Lung (tissue), 12 donors: Measurements from ENCODE around the gene TMBIM6. TPM values are rescaled to one million over a fixed set of nuclear protein-coding genes. Genes with fewer than 3 reads are reported as not detected.

Experiments
- ATAC-seq: fragments of 200-7000 bp; cut with Tn5 transposase; one replicate; pipeline ENCODE4 v1.9.1; 2020; ENCODE audit warnings: moderate number of reproducible peaks; ENCODE audit not compliant: insufficient read depth, low FRiP score
- DNase-seq, 3 donors: peaks; one replicate each; pipeline ENCODE4 v3.0.0-alpha.2; 2013 to 2017
- H3K27ac ChIP-seq, 2 donors: one replicate each; pipeline ENCODE4 v1.5.1; 2013; ENCODE audit warnings: mild to moderate bottlenecking in 2 of 2, moderate library complexity in 2 of 2, control low read depth in 1 of 2, inconsistent platforms in 1 of 2, low read depth in 1 of 2, low read length in 1 of 2
- H3K27me3 ChIP-seq, 3 donors: one replicate each; pipeline ENCODE4 v1.5.1; 2013; ENCODE audit warnings: low read length in 2 of 3; ENCODE audit not compliant: control insufficient read depth in 3 of 3, insufficient read depth in 3 of 3
- H3K36me3 ChIP-seq, 4 donors: one replicate each; pipeline ENCODE4 v1.5.1; 2013; ENCODE audit warnings: low read length in 4 of 4, mild to moderate bottlenecking in 1 of 4, moderate library complexity in 1 of 4; ENCODE audit not compliant: control insufficient read depth in 4 of 4, insufficient read depth in 4 of 4
- H3K4me1 ChIP-seq, 5 donors: one replicate each; pipeline ENCODE4 v1.5.1; 2013; ENCODE audit warnings: low read length in 5 of 5, mild to moderate bottlenecking in 2 of 5, moderate library complexity in 1 of 5; ENCODE audit not compliant: control insufficient read depth in 5 of 5, insufficient read depth in 5 of 5
- H3K4me3 ChIP-seq: one replicate; pipeline ENCODE4 v1.5.1; 2013; ENCODE audit warnings: mild to moderate bottlenecking, control low read depth, moderate library complexity
- H3K9ac ChIP-seq, 2 donors: one replicate each; pipeline ENCODE4 v1.5.1; 2013; ENCODE audit warnings: low read length in 2 of 2, control low read depth in 1 of 2; ENCODE audit not compliant: insufficient read depth in 1 of 2
- H3K9me3 ChIP-seq, 4 donors: one replicate each; pipeline ENCODE4 v1.5.1; 2013; ENCODE audit warnings: low read length in 3 of 4, mild to moderate bottlenecking in 1 of 4, moderate library complexity in 1 of 4; ENCODE audit not compliant: control insufficient read depth in 4 of 4, insufficient read depth in 3 of 4
- CTCF ChIP-seq: IDR thresholded peaks from 2 replicates; pipeline ENCODE4 v1.5.1; 2012; ENCODE audit warnings: mild to moderate bottlenecking; ENCODE audit errors: control extremely low read depth, extremely low read depth
- WGBS, 2 donors: extraction: QIAGEN DNeasy Blood & Tissue Kit; methylation state at CpG; one replicate each; pipeline ENCODE4 v1.1.7; 2013; 5-methylcytosine and 5-hydroxymethylcytosine counted together
- polyA plus RNA-seq, 2 donors: library from polyadenylated mRNA; stranded (reverse); fragments of 200-250 nt; gene quantifications; one replicate each; pipeline ENCODE4 v1.2.1, GENCODE V29; 2013
- total RNA-seq, 2 donors: library from RNA; depleted of rRNA in 1 of 2; stranded (reverse); fragments of >200 nt in 1 of 2; gene quantifications; one replicate each; pipeline ENCODE4 v1.2.1, GENCODE V29; 2014 to 2021
- donor health status: control.
- donor health status: control.
- donor health status: Bipolar disorder and iron deficiency.
- donor health status: healthy.
- donor health status: DM: yes; HTN: yes; CAD: no.

TMBIM6 gene
- total and polyA plus RNA-seq, 4 donors: 231 to 661 (median 485) TPM

- WGBS, 2 donors: 90 to 92% methylated on average over 4 of the region's 4 CpGs
- Histone ChIP-seq H3K27me3 (no peaks in the 10 kb centered on the region), H3K36me3 (peaks cover 50 to 58% (median 56%) of the 10 kb centered on the region in 4 donors), H3K4me1 (peaks cover 0 to 3% (median 0%) of the 10 kb centered on the region in 5 donors), H3K27ac (no peak overlapping the region), H3K9me3 (no peaks in the 10 kb centered on the region), H3K9ac (no peak overlapping the region), H3K4me3 (no peak overlapping the region)
- no peak for ATAC-seq
- DNase-seq: no peak
- TF ChIP-seq CTCF: no peak
Measured at GRCh38 chr12:49761677-49762467, 20.5 kb downstream of the TMBIM6 start.

- Histone ChIP-seq H3K27me3 (no peaks in the 10 kb centered on the region), H3K27ac (peak overlapping the region in 1 of 2 donors; percentile 44), H3K36me3 (peaks cover 47 to 58% (median 53%) of the 10 kb centered on the region in 4 donors), H3K9ac (no peak overlapping the region), H3K4me1 (peaks cover 0 to 3% (median 0%) of the 10 kb centered on the region in 5 donors), H3K9me3 (no peaks in the 10 kb centered on the region), H3K4me3 (no peak overlapping the region)
- whole genome bisulfite sequencing, 2 donors: 52 to 70% methylated on average over 5 of the region's 5 CpGs
- no peak for TF ChIP-seq CTCF
- ATAC-seq: no peak
- DNase-seq: no peak
Measured at GRCh38 chr12:49762468-49762847, 21.1 kb downstream of the TMBIM6 start.

- Histone ChIP-seq H3K36me3 (peaks cover 40 to 52% (median 48%) of the 10 kb centered on the region in 4 donors), H3K9me3 (no peaks in the 10 kb centered on the region), H3K9ac (no peak overlapping the region), H3K27me3 (no peaks in the 10 kb centered on the region), H3K4me3 (no peak overlapping the region), H3K4me1 (peaks cover 0 to 3% (median 0%) of the 10 kb centered on the region in 5 donors), H3K27ac (peak overlapping the region in 1 of 2 donors; percentile 32)
- peak; percentile 34 for TF ChIP-seq CTCF
- ATAC-seq (no peak), DNase-seq (peak; percentile 53 to 62 (median 59))
- WGBS, 2 donors: 10 to 21% methylated on average over 8 of the region's 8 CpGs
Measured at GRCh38 chr12:49763006-49763591, 21.7 kb downstream of the TMBIM6 start.
